ENCODE data around the gene THAP11. TPM values are rescaled to one million over a fixed set of nuclear protein-coding genes. Genes with fewer than 3 reads are reported as not detected.

The THAP11 gene
- total and polyA plus RNA-seq, 2 experiments from 2014 or later, result 35.4 to 36.7 TPM

- Histone ChIP-seq H3K4me1 (ENCODE audit: insufficient read depth) (no peaks in the 10 kb centered on the region), H4K20me1 (ENCODE audit: insufficient read depth, poor library complexity, severe bottlenecking) (peaks cover 13% of the 10 kb centered on the region), H3K4me3 (no peak overlapping the region), H3K27ac (no peak overlapping the region), H2AFZ (no peak overlapping the region), H3K4me2 (no peak overlapping the region), H3K36me3 (replicated peaks; ENCODE audit: insufficient read depth, low read depth) (no peaks in the 10 kb centered on the region), H3K9me3 (ENCODE audit: low read depth) (no peaks in the 10 kb centered on the region), H3K9me2 (replicated peaks; ENCODE audit: insufficient read depth) (no peaks in the 10 kb centered on the region), H3K27me3 (no peaks in the 10 kb centered on the region), H3K79me2 (peaks cover 46% of the 10 kb centered on the region)
- TF ChIP-seq EZH2phosphoT487 (IDR thresholded peaks at IDR 0.05; ENCODE audit: low read depth, severe bottlenecking, unreplicated experiment), result no peak
- TF ChIP-seq CTCF (IDR thresholded peaks at IDR 0.05; ENCODE audit: poor library complexity), result no peak
- TF ChIP-seq EZH2 (IDR thresholded peaks at IDR 0.05; ENCODE audit: borderline replicate concordance), result no peak
- WGBS (ENCODE audit: low lambda C conversion rate, missing lambda C conversion rate), result 95% methylated on average over 6 of the region's 6 CpGs
- no peak for DNase-seq (ENCODE audit: low spot score)
Observed at GRCh38 chr16:67868290-67868689, 26.2 kb downstream of the THAP11 start.

GRCh38 chr16:67869653-67870052, 27.5 kb downstream of the THAP11 start:
- 93% methylated on average over 7 of the region's 7 CpGs for WGBS (ENCODE audit: low lambda C conversion rate, missing lambda C conversion rate)

GRCh38 chr16:67871256-67871655, 29.1 kb downstream of the THAP11 start:
- no peak overlapping the region for H3K27ac ChIP-seq
- no peak overlapping the region for H3K4me2 ChIP-seq
- no peaks in the 10 kb centered on the region for H3K9me2 ChIP-seq (replicated peaks; ENCODE audit: insufficient read depth)
- no peaks in the 10 kb centered on the region for H3K36me3 ChIP-seq (replicated peaks; ENCODE audit: insufficient read depth, low read depth)
- H4K20me1 ChIP-seq (ENCODE audit: insufficient read depth, poor library complexity, severe bottlenecking), result peaks cover 21% of the 10 kb centered on the region
- 79% methylated on average over 3 of the region's 3 CpGs for WGBS (ENCODE audit: low lambda C conversion rate, missing lambda C conversion rate)
- H3K27me3 ChIP-seq, result no peaks in the 10 kb centered on the region
- peaks cover 10% of the 10 kb centered on the region for H3K4me1 ChIP-seq (ENCODE audit: insufficient read depth)
- no peak overlapping the region for H2AFZ ChIP-seq
- TF ChIP-seq EZH2phosphoT487 (IDR thresholded peaks at IDR 0.05; ENCODE audit: low read depth, severe bottlenecking, unreplicated experiment) (no peak), CTCF (IDR thresholded peaks at IDR 0.05; ENCODE audit: poor library complexity) (no peak), EZH2 (IDR thresholded peaks at IDR 0.05; ENCODE audit: borderline replicate concordance) (no peak)
- no peaks in the 10 kb centered on the region for H3K9me3 ChIP-seq (ENCODE audit: low read depth)
- no peak overlapping the region for H3K4me3 ChIP-seq
- no peak for DNase-seq (ENCODE audit: low spot score)
- H3K79me2 ChIP-seq, result peaks cover 50% of the 10 kb centered on the region

More at GRCh38 chr16:67869653-67870052, 27.5 kb downstream of the THAP11 start:
- H3K9me3 ChIP-seq (ENCODE audit: low read depth), result no peaks in the 10 kb centered on the region
- no peaks in the 10 kb centered on the region for H3K9me2 ChIP-seq (replicated peaks; ENCODE audit: insufficient read depth)
- no peak for TF ChIP-seq EZH2phosphoT487 (IDR thresholded peaks at IDR 0.05; ENCODE audit: low read depth, severe bottlenecking, unreplicated experiment)
- no peak for TF ChIP-seq CTCF (IDR thresholded peaks at IDR 0.05; ENCODE audit: poor library complexity)
- no peak for TF ChIP-seq EZH2 (IDR thresholded peaks at IDR 0.05; ENCODE audit: borderline replicate concordance)
- no peak for DNase-seq (ENCODE audit: low spot score)
- H4K20me1 ChIP-seq (ENCODE audit: insufficient read depth, poor library complexity, severe bottlenecking), result peaks cover 14% of the 10 kb centered on the region
- H3K36me3 ChIP-seq (replicated peaks; ENCODE audit: insufficient read depth, low read depth), result no peaks in the 10 kb centered on the region
- no peak overlapping the region for H3K27ac ChIP-seq
- H3K4me3 ChIP-seq, result no peak overlapping the region
- H3K4me1 ChIP-seq (ENCODE audit: insufficient read depth), result peaks cover 7% of the 10 kb centered on the region
- no peak overlapping the region for H3K4me2 ChIP-seq
- no peak overlapping the region for H2AFZ ChIP-seq
- H3K79me2 ChIP-seq, result peaks cover 47% of the 10 kb centered on the region
- no peaks in the 10 kb centered on the region for H3K27me3 ChIP-seq

Data from hepatocyte (in vitro differentiated cells).